Activated CD8-positive, alpha-beta memory T cell treated with anti-CD3 and anti-CD28 coated beads, Interleukin-2, amount 50 U/mL, for 24 hours (primary cell): ENCODE data around the gene LSM14B.
"Not testable (repeated sequence)": the region's sequence is repeated elsewhere in the genome, so short reads cannot be mapped to it uniquely, and the experiment has no call there.

Experiments
- DNase-seq: peaks from one replicate; pipeline ENCODE4 v3.0.0-alpha.2; 2020; ENCODE audit errors: extremely low read depth

LSM14B gene

GRCh38 chr20:62112368-62112767 is 9.9 kb upstream of the LSM14B start:
- no peak for DNase-seq

- no peak for DNase-seq
Observed at GRCh38 chr20:62114894-62115293, 7.4 kb upstream of the LSM14B start.

DNA sequence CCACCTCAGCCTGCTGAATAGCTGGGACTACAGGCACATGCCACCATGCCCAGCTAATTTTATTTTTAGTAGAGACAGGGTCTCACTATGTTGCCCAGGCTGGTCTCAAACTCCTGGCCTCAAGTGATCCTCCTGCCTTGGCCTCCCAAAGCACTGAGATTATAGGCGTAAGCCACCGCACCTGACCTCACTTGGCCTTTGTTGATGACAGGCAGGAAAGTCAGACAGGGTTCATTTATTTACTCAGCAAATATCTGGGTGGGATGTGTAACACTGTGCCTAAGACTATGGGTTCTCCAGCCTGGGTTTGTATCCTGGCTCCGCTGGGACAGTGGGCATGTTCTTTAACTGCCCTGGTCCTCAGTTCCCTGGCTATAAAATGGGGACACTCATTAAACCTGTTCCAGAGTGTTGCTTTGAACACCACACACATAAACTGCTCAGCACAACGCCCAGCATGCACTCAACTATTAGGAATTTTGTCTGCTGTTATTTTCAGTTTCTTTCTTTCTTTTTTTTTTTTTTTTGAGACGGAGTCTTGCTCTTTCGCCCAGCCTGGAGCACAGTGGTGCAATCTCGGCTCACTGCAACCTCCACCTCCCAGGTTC is 6.4 kb upstream of the LSM14B start:
- DNase-seq: not testable (repeated sequence)

DNA sequence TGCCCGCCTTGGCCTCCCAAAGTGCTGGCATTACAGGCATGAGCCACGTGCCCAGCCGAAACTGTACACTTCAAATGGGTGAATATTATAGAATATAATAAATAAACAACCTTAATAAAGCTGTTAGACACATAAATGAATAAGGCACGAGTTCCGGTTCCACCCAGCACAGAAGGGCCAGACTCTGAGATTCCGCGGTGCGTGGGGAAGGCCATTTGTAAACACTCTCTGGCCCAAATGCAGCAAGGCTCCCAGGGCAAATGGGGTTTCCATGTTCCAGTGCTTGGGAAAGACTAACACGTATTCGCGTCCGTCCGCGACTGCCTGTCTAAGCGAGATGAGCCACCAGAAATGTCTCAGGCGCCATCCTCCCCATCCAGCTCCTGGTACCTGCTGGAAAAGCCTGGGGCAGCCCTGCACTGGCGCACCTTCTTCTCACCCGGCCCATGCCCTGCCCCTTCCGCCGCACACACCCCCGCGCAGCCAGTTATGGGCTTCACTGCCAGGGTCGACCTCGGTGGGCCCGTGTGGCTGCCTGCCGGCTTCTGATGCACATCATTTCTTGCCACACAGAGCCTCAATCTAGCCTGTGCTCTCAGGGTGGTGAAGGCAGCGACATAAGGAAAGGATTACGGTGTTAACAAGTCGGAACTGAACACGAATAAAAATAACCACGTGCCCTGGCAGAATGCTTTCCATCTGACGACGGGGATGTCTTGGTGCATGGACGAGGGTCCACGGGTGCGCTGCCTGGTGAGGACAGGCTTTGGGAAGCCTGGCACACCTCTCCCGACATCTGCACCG is 5.5 kb upstream of the LSM14B start:
- DNase-seq: no peak

DNA sequence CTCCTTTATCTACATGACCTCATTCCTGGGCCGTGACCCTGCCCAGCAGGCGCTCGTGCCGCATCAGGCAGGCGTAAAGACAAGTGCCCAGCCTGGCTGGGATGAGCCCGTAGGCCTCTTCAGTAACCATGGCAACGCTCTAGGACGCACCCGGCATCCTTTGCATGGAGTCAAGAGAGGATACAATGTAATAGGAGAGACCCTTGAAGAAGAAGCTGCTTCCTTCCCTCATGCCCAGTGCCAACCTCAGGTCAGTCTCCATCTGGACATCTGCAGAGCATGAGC is 5.0 kb upstream of the LSM14B start:
- no peak for DNase-seq

DNA sequence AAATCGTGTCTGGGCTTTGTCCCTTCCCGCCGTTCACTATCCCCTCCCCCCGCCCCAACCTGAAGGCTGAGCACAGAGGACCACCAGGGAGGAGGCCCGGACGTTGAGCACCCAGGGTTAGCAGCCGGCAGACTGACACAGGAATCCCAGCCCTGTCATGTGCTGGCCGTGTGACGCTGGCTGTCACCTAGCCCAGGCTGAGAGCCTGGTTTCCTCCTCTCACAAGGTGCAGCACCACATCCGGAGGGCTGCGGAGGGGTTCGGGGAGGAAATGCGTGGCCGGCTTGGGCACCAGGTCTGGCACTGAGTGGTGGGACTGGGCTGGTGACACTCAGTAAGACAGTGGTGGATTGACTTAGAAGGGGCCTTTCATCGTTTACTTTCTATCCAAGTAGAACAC is 4.6 kb upstream of the LSM14B start:
- no peak for DNase-seq

DNA sequence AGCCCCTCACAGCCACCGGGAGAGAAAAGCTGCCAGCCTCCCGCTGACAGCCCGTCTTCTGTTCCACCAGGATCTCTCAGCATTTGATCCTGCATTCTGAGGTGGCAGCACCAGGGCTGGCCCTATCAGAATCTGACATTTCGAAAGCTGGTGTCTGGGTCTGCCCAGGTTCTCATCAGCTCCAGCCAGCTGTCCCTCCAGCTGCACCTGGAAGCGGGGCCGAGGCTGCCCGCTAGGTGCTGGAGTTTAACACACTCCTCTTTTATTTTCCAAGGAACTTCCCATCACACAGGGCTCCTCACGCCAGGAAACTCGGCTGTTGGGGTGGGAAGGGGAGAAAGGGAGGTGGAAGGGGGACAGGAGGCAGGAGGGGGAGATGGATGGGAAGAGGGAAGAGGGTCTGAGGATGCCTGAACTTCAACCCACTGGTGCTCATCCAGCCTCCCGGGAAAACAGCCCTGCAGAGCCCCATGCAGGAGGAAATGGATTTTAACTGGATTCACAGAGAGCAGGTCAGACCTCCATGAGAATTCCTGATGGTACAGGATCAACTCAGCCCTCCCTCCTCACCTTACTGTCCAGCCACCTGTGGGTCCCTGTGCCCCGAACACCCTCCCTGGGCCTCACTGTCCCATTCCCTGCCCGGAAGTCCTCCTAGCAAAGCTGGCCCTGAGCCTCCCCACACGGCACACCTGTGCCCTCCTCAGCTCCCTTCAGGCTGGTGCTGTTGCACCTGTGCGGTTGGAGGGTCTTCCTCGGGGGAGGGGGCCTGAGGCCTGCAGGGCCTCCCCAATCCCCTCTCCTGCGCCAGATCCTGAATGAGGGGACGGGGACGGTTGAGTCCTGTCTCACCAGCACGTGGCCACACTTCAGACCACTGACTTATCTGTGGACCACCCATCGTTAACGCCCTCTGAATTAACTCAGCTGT is 3.9 kb upstream of the LSM14B start:
- DNase-seq: no peak

GRCh38 chr20:62119115-62119514 is 3.2 kb upstream of the LSM14B start:
- DNase-seq: no peak

- no peak for DNase-seq
Observed at GRCh38 chr20:62119591-62120364, 2.5 kb upstream of the LSM14B start.

DNA sequence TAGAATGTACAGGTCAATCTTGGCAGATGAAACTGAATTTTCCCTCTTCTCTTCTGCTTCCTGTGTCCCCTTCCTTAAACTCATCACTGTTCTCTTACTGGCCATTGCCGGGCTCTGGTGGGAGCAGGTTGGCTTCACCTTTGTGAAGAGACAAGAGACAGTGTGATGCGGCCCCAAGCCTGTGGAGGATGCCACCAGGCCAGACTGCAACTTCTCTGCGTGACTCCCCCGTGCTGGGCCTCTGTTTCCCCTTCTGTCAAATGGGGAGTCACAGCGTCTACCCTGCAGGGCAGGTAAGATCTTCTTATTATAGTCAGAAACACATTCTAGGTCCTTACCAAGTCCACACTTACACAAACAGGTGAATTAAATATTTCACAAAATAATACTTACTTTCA is 1.9 kb upstream of the LSM14B start:
- no peak for DNase-seq

DNA sequence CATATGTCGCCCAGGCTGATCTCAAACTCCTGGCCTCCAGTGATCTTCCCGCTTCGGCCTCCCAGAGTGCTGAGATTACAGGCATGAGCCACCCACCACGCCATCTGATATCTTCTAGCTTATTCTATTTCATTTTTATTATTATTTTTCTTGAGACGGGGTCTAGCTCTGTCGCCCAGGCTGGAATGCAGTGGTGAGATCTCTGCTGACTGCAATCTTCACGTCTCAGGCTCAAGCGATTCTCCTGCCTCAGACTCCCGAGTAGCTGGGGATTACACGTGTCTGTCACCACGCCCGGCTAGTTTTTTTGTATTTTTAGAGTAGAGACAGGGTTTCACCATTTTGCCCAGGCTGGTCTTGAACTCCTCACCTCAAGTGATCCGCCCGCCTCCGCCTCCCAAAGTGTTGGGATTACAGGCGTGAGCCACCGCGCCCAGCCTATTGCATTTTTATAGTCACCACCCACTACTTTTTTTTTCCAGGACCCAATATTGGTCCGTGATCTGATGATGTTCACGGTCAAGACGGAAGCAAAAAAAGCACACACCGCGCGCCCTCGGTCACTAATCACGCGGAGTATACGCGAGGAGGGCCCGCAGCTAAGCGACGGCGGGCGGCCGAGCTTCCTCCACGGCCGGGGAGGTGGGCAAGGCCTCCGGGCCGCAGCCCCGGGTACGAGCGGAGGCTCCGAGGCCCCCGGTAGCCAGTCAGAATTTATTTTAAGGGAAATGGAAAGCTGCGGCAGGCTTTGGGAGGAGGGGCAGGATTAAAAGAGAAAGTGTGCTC is 1.1 kb upstream of the LSM14B start:
- no peak for DNase-seq

DNA sequence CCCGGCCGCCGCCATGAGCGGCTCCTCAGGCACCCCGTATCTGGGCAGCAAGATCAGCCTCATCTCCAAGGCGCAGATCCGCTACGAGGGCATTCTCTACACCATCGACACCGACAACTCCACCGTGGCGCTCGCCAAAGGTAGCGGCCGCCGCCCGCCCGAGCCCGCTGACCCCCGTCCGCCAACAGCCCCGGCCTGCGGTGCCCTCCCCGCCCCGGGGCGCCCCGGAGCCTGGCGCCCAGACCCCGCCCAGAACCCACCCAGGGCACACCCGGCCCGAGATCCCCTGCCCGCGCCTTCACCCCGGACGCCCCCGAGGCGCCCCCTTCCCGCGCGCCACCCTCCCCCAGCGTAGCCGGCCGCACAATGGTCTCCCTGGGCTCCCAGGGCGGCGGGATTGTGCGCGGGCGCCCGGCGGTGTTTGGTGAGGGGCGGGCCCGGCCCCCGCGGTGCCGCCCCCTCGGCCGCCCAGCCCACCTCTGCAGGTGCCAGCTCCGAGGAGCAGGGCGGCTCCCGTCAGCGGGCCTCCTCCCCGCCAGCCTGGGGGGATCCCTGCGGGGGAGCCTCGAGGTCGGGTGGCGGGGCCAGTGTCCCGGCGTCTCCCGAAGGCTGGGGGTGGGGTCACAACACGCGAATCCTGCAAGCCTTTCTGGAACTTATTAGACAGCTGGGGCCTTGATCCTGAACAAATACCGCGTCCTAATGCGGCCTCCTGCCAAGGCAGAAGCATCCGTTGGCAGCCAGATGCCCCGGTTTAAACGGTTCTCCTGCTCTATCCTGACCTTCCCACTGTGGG is 577 bp downstream of the LSM14B start:
- no peak for DNase-seq

GRCh38 chr20:62123450-62124118 is 1.3 kb downstream of the LSM14B start:
- no peak for DNase-seq

GRCh38 chr20:62126141-62126540 is 3.9 kb downstream of the LSM14B start:
- DNase-seq: no peak

DNA sequence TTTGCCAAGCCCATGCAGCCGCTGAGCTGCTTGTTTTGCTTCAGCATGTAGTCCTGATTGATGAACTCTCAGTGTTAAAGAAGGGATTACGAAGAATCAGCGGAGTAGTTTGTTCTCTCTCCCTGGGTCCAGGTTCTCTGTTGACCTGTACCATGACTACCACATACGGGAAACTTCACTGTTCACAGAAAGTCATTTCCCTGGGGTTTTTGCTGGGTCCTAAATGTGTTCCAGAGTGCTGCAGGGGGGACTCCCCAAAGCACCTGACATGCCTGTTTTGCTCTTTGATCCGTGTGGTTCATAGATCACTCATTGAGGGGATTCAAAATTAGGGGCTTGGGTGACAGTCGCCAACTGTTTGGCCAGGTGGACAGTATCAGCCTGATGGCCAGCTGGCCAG is 5.5 kb downstream of the LSM14B start:
- no peak for DNase-seq

- DNase-seq: no peak
Observed at GRCh38 chr20:62128502-62128901, 6.2 kb downstream of the LSM14B start.

DNA sequence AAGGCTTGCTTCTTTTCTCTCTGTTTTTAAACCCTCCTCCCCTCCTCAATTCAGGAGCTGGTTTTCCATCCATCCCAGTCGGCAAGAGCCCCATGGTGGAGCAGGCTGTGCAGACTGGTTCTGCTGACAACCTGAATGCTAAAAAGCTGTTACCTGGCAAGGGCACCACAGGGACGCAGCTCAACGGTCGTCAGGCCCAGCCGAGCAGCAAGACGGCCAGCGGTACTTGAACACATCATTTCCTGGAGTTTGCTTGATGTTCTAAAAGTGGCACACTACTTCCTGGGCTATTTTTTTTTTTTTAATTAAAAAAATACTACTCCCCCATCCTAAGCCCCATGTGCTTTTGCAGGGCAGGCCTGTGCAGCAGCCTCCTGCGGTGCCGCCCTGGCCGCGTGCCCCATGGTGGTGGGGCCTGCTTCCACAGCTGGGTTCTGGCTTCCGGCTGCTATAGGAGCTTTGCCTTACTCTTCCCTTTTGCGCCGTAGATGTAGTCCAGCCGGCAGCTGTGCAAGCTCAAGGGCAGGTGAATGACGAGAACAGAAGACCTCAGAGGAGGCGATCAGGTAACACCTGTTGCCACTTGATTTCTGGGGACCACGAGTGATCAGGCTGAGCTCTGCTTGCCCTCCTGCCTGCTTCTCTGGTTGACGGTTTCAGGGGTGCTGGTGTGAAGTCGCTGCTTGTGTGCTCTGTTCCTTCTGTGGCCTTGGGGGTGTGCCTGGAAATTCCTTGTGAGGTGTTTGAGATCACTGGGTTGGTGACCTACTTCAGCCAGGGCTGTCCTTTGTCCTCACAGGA is 7.7 kb downstream of the LSM14B start:
- DNase-seq: no peak

DNA sequence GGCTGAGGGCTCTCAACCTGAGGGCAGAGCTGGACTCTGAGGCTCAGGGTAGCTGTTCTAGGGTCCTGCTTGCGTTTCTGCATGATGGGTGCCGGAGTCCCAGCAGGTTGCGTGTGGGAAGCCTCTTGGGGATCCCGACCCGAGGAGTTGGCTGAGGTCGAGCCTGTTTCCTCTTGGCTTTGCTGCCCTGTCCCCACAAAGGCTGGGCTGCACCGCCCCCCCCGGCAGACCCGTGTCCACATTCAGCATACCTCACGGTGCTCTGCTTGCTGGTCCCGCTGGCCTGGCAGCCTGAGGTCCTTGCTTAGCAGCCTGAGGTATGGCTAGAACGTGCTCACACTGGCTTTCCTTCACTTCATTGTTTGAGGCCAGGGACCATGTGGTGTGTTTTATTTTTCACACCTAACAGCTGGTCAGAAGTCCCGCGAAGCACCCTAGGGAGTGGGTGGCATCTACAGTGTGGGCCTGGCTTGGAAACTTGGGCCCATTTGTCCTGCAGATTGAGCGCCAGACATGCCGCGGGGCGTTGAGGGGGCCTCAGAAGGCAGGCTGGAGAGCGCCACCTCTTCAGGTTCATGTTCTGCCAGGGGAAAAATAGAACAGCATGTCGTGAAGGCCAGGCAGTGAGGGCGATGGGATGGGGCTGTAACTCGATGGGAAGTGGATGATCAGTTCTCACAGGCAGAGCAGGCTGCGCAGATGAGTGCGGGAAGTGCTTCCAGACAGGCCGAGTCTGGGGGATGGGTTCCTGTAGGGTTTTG is 9.5 kb downstream of the LSM14B start:
- DNase-seq: no peak
